ENCODE measurements around the gene TBPL2.
"Not testable (repeated sequence)": the region's sequence is repeated elsewhere in the genome, so short reads cannot be mapped to it uniquely, and the experiment has no call there.

The TBPL2 gene

GRCh38 chr14:55440385-55440784 lies at the start of gene TBPL2:
Gene TBPL2, minus strand, starts transcription at chr14:55440616. Its CDS starts 167 bp downstream, at chr14:55440449.
- no peak for DNase-seq

DNA sequence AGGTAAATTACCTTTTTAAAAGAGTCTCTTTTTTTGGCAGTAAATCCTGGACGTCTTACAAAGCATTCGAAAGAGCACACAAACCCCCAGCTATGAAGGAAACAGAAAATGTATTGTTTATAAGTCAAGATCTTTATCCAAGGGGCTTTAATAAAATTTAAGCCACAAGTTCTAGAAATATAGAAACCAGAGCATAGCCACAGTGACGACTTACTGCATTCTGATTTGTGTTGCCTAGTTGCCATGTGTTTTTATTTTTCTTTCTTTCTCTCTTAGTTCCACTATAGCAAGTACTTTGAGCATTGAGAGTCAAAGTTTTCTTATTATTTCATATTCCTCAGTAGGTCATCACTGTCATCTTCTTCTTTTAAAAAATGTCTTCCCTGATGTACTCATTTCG lies 47.8 kb upstream of the TBPL2 start:
- no peak for DNase-seq

GRCh38 chr14:55482936-55483605 lies 42.7 kb upstream of the TBPL2 start:
- no peak for DNase-seq

- no peak for DNase-seq
These were observed 41.4 kb upstream of the TBPL2 start for GRCh38 chr14:55481769-55482168.

- DNase-seq: no peak
These were observed 37.3 kb upstream of the TBPL2 start for GRCh38 chr14:55477680-55478079.

DNA sequence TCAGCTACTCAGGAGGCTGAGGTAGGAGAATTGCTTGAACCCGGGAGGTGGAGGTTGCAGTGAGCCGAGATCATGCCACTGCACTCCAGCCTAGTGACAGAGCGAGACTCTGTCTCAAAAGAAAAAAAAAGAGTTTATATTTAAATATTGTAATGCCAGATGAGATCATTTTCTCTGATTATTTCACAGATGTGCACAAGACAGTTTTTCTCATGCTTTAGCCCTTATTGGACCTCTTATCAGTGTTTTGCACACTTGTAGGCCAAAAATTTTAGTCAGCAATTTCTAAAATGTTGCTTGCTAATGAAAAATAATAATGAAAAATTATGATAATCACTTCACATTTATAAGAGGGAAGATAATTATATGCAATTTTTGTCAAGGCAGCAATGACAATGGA lies 36.0 kb upstream of the TBPL2 start:
- DNase-seq: not testable (repeated sequence)

DNA sequence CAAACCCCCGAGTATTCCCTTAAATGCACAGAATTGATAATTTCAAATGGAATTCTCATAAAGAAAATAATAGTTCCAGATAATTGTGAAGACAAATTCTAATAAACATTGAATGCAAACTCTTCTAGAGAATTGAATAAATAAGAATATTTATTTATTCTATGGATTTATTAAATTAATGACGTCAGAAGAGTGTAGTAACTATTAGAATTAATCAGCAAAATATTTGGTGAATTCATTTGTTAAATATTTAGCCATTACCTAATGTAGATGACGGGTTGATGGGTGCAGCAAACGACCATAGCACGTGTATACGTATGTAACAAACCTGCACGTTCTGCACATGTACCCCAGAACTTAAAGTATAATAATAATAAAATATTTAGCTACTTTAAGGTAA lies 33.4 kb upstream of the TBPL2 start:
- no peak for DNase-seq

DNA sequence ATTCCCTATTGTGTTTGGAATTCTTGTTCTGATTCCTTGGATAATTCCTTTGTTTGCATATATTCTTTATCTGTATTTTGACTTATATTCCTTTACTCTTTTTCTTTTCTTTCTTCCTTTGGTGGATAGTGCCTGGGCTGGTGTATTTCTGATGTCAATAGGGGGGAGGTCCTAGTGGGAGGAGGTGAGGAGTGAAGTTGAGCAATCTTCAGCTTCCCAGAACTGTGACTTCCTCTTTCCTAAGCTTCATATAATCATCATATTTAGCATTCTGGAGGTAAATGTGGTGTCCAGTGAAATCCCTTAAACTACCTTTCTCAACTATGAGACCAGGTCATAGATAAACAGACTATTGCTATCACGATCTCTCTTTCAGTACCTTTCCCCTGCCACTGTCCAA lies 29.6 kb upstream of the TBPL2 start:
- no peak for DNase-seq

DNA sequence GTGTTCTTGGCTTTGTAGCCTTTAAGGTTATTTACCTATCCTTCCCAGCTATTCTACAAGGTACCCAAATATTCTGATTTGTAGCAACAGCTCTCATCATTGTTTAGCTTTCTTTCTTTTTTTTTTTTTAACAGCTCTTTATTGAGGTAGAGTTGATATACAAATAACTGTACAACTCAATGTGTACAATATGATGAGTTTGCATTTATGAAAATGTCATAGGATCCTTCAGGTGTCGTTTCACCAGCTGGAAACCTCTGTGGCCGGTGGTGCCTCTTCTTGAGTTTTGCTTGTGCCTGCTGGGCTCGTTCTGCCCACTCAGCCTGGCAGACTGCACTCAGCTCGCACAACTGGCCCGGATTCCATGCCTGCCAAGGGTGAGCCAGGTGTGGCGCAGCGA lies 26.9 kb upstream of the TBPL2 start:
- no peak for DNase-seq

GRCh38 chr14:55458800-55459515 lies 18.5 kb upstream of the TBPL2 start:
- DNase-seq: no peak

- no peak for DNase-seq
These were observed 17.1 kb upstream of the TBPL2 start for GRCh38 chr14:55457496-55457895.

- DNase-seq: not testable (repeated sequence)
These were observed 16.0 kb upstream of the TBPL2 start for GRCh38 chr14:55456411-55456810.

DNA sequence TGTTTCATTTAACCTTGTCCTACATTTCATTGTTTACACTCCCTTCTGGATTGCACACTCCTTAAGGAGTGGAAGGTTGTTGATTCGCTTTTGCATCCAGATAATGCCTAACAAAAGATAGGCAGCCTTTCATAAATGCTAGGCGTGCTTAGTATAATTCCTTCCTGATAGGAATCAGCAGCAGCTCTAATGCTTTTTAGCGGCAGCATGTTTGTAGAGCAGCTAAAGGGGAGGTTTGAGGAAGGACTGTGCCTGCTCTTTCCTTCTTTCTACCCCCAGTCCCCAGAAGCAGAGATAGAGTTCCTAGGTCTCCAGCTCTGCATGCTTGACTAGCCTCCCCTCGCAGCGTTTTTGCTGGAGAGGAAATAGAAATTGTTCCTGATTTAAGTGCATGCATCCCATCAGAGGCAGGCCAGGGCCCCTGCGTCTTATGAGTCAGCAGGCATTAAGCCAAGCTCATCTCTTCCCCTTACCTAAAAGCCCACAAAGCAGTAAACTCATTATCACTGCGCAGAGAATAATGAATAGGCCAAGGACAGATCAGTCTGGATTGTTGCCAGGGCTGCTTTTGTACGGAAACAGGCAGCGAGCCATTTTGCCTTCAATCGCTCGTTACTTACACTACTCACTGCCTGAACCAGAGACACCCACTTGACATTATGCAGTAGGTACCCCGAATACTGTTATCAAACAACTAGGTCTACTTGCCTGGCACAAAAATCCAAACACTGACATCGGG lies 14.0 kb upstream of the TBPL2 start:
- DNase-seq: no peak

DNA sequence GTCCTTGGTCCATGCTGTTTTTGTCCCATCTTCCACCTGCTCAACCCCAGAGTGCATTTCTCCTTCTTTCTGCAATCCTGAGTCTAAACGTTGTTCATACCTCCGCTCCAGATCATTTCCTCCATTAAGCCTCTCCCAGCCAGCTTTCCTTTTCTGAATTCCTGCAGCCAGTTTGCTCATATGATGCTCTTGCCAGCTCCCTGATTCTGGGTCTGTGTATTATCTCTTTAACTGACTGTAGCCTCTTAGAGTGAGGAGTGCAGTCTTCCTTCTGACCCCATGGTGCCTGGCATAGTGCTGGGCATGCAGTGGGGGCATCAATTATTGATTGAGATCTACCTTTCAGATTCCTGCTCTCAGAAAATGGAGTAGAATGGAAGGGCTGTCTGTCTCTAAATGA lies 11.5 kb upstream of the TBPL2 start:
- no peak for DNase-seq

DNA sequence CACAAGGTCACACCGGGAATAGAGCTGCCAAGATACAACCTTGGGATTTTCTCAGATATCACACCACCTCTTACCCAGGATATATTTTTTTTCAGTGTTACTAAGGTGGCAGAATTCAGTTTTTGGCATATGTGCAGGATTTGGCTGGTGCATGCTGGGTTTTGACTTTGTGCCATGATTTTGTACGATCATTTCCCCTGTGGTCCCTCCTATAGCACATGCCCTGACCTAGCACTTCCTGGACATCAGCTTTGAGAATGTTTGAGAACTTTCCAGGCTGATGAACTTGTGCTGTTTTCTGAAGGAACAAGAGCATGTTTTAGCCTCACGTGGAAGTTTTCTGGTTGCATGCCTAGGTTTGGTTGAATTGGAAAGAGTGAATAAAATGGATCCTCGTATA lies 11.0 kb upstream of the TBPL2 start:
- no peak for DNase-seq

- no peak for DNase-seq
These were observed 10.6 kb upstream of the TBPL2 start for GRCh38 chr14:55450987-55451386.

DNA sequence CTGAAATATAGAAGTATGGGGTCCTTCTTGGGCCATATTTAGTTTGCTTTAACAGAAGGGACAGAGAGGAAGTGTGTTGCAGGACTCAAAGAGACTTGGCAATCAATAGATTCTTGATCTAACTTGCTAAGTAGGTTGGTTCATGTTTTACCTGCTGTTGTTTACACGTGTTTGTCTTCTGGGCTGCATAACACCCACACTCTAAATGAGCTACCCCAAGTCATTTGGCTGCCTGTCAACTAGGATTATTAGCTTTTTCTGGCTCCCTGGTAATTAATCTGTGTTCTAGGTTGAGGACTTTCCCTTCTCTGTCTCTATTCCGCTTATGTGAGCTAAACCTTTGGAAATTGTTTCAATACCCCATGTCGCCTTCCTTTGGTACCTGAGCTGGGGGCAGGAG lies 10.1 kb upstream of the TBPL2 start:
- DNase-seq: no peak

DNA sequence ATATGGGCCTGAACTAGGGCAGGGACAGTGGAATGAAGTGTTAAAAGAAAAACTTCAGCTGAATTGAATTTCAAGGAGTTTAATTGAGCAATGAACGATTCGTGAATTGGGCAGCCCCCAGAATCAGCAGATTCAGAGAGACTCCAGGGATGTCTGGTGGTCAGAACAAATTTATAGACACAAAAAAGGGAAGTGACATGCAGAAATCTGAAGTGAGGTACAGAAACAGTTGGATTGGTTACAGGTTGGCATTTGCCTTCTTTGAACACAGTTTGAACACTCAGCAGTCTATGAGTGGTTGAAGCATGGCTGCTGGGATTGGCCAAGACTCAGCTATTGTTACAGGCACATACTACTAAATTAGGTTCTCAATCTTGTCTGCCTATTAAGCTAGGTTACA lies 9.7 kb upstream of the TBPL2 start:
- DNase-seq: no peak

GRCh38 chr14:55449116-55449515 lies 8.7 kb upstream of the TBPL2 start:
- DNase-seq: no peak

DNA sequence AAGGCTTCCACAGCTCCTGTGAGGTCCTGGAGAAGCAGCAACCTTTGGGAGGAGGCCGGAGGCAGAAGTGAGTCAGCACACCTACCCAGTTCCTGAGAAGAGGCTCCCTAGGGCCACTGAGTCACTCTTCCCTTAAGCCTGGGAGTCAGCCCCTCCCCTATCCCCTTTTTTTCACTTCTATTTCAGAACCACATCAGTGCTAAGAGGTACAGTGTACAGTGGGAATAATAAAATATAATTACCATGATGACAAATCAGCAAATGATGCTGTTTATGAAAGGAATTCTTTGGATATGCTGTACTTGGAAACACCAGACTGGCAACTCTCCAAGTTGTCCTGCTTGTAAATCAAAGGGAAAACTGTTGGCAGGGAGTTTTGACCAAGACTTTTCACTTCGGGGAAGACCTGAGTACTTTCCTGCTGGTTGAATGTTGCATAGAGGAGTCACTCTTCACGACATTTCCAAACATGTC lies 7.8 kb upstream of the TBPL2 start:
- DNase-seq: no peak

DNA sequence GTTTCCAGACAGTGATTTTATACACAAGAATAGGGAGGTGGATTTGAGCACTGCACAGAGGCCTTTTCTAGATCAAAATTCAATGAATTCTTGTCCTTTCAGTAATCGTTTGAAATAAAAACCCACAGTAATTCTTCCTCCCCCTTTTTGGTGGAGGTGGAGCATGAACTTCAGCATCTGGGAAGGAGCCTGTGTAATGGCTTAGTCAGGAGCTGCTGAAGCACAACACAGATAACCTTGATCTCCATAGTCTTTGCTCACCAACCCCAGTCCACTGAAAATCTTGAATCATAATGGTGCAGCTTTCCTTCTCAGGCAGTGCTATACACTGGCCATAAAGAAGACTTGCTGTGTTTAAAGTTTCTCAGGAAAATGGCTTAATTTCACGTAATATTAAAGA lies 6.4 kb upstream of the TBPL2 start:
- DNase-seq: no peak

DNA sequence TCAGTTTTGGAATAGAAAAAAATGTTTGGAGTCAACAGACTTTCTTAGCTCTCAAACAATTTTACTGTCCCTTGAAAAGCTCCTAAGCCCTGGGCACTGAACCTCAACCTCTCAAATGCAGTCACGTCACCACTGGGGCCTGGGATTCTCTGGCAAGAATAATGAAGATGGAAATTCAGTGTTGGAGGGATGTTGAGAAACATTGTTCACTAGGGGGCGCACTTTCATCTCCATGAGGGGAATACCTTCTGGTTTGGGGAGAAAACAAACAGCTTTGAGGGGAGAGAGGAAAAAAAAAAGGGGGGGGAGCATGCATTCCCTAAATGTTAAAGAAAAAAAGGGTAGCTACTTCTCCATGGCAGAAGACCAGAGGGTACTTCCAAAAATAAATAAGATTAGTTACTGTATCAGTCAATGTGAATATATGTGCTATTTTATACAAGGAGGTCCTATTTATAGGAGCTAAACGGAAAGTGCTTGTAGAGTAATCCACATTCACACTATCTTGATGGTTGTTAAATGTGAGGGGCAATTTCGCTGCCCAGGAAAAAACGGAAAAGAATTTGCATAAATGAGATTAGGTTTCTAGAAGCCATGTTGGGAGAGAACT lies 5.8 kb upstream of the TBPL2 start:
- peak; percentile 60 for DNase-seq

GRCh38 chr14:55441286-55441685 lies 870 bp upstream of the TBPL2 start:
- DNase-seq: no peak
